Trophoblast cell (in vitro differentiated cells and primary cell): ENCODE data around the gene SYNPO2.
A peak's percentile ranks its signal among the peaks of the same experiment; 100 is the strongest.

Experiments
- DNase-seq, 2 donors: peaks; one replicate each; pipeline ENCODE4 v3.0.0-alpha.2; 2016
- H2AFZ ChIP-seq: 2 replicates; pipeline ENCODE4 v1.6.1; 2013; ENCODE audit warnings: low read length, moderate library complexity, mild to moderate bottlenecking; ENCODE audit not compliant: insufficient read depth, poor library complexity
- H2AK5ac ChIP-seq: 2 replicates; pipeline ENCODE4 v1.6.1; 2013; ENCODE audit warnings: mild to moderate bottlenecking, low read length
- H2BK120ac ChIP-seq: 2 replicates; pipeline ENCODE4 v1.6.1; 2013; ENCODE audit warnings: low read length, mild to moderate bottlenecking, moderate library complexity; ENCODE audit not compliant: insufficient read depth, poor library complexity
- H2BK12ac ChIP-seq: 2 replicates; pipeline ENCODE4 v1.6.1; 2013; ENCODE audit warnings: mild to moderate bottlenecking, low read length, moderate library complexity
- H2BK5ac ChIP-seq: 2 replicates; pipeline ENCODE4 v1.6.1; 2013; ENCODE audit warnings: low read length, low read depth, moderate library complexity, mild to moderate bottlenecking; ENCODE audit not compliant: poor library complexity
- H3K14ac ChIP-seq: 2 replicates; pipeline ENCODE4 v1.6.1; 2013; ENCODE audit warnings: mild to moderate bottlenecking, low read length
- H3K18ac ChIP-seq: 2 replicates; pipeline ENCODE4 v1.6.1; 2013; ENCODE audit warnings: mild to moderate bottlenecking, low read length
- H3K23ac ChIP-seq: 2 replicates; pipeline ENCODE4 v1.6.1; 2013; ENCODE audit warnings: low read length
- H3K27ac ChIP-seq: 2 replicates; pipeline ENCODE4 v1.5.1; 2013; ENCODE audit warnings: low read depth, mild to moderate bottlenecking, inconsistent platforms, low read length, moderate library complexity
- H3K27me3 ChIP-seq: 2 replicates; pipeline ENCODE4 v1.6.1; 2013; ENCODE audit warnings: inconsistent platforms, mild to moderate bottlenecking, low read length, moderate library complexity; ENCODE audit not compliant: insufficient read depth
- H3K36me3 ChIP-seq, 2 experiments: 1 replicate in 1 of 2; 2 replicates in 1 of 2; pipeline ENCODE4 v1.6.1; 2013; ENCODE audit warnings: low read length in 2 of 2, mild to moderate bottlenecking in 2 of 2, moderate library complexity in 1 of 2; ENCODE audit not compliant: insufficient read depth in 2 of 2, control insufficient read depth in 1 of 2
- H3K4ac ChIP-seq: 2 replicates; pipeline ENCODE4 v1.6.1; 2013; ENCODE audit warnings: low read depth, mild to moderate bottlenecking, low read length, moderate library complexity
- H3K4me1 ChIP-seq, 2 experiments: 1 replicate in 1 of 2; 2 replicates in 1 of 2; pipeline ENCODE4 v1.6.1; 2013; ENCODE audit warnings: low read length in 2 of 2, mild to moderate bottlenecking in 2 of 2, moderate library complexity in 1 of 2; ENCODE audit not compliant: insufficient read depth in 2 of 2, control insufficient read depth in 1 of 2
- H3K4me2 ChIP-seq: 2 replicates; pipeline ENCODE4 v1.6.1; 2013; ENCODE audit warnings: inconsistent platforms, mild to moderate bottlenecking, low read length, moderate library complexity
- H3K4me3 ChIP-seq: 2 replicates; pipeline ENCODE4 v1.5.1; 2013; ENCODE audit warnings: mild to moderate bottlenecking, low read depth, low read length, inconsistent platforms
- H3K79me1 ChIP-seq: one replicate; pipeline ENCODE4 v1.6.1; 2013; ENCODE audit warnings: low read length
- H3K79me2 ChIP-seq: 2 replicates; pipeline ENCODE4 v1.6.1; 2013; ENCODE audit warnings: low read length, mild to moderate bottlenecking; ENCODE audit not compliant: control insufficient read depth, insufficient read depth, poor library complexity
- H3K9ac ChIP-seq: 2 replicates; pipeline ENCODE4 v1.6.1; 2013; ENCODE audit warnings: mild to moderate bottlenecking, low read length
- H3K9me3 ChIP-seq: 2 replicates; pipeline ENCODE4 v1.6.1; 2013; ENCODE audit warnings: low read depth, mild to moderate bottlenecking, control low read depth, inconsistent platforms, low read length; ENCODE audit not compliant: insufficient read depth
- H4K12ac ChIP-seq: 2 replicates; pipeline ENCODE4 v1.6.1; 2013; ENCODE audit warnings: low read depth, mild to moderate bottlenecking, low read length, moderate library complexity
- H4K8ac ChIP-seq: 2 replicates; pipeline ENCODE4 v1.6.1; 2013; ENCODE audit warnings: low read depth, mild to moderate bottlenecking, low read length, moderate library complexity
- H4K91ac ChIP-seq: one replicate; pipeline ENCODE4 v1.6.1; 2013; ENCODE audit warnings: low read depth, mild to moderate bottlenecking, low read length, moderate library complexity
- WGBS: extraction: QIAGEN DNeasy Blood & Tissue Kit; methylation state at CpG from one replicate; pipeline ENCODE4 v1.1.7; 2013; ENCODE audit warnings: missing lambda C conversion rate; ENCODE audit not compliant: insufficient read length, insufficient coverage; ENCODE audit errors: extremely low coverage; 5-methylcytosine and 5-hydroxymethylcytosine counted together

The SYNPO2 gene

DNA sequence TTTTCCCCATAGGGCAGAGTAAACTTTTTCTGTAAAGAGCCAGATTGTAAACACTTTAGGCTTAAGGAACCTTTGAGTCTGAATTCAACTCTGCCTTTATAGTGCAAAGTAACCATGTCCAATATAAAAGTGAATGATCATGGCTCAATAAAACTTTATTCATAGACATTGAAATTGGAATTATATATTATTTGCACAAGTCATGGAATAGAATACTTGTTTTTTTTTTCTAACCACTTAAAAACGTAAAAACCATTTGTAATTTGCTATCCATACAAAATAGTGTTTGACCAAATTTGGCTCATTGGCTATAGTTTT is 192.8 kb downstream of the SYNPO2 start:
- H2BK5ac ChIP-seq: no peak overlapping the region
- peaks cover 2% of the 10 kb centered on the region for H3K79me1 ChIP-seq
- no peak overlapping the region for H4K12ac ChIP-seq
- H3K4me3 ChIP-seq: no peak overlapping the region
- peaks cover 5% of the 10 kb centered on the region in 2 experiments for H3K4me1 ChIP-seq
- H3K4ac ChIP-seq: no peak overlapping the region
- H2AK5ac ChIP-seq: no peak overlapping the region
- WGBS: no CpG with 5 or more reads among the region's 1 CpG
- H3K9me3 ChIP-seq: no peaks in the 10 kb centered on the region
- H4K8ac ChIP-seq: no peak overlapping the region
- H3K23ac ChIP-seq: no peak overlapping the region
- H4K91ac ChIP-seq: no peak overlapping the region
- no peak overlapping the region for H3K9ac ChIP-seq
- no peaks in the 10 kb centered on the region for H3K27me3 ChIP-seq
- DNase-seq: no peak
- H3K36me3 ChIP-seq: no peaks in the 10 kb centered on the region
- H3K79me2 ChIP-seq: no peaks in the 10 kb centered on the region
- no peak overlapping the region for H3K14ac ChIP-seq
- H2BK120ac ChIP-seq: no peak overlapping the region
- H3K18ac ChIP-seq: no peak overlapping the region
- H2BK12ac ChIP-seq: peak overlapping the region; percentile 80
- H3K27ac ChIP-seq: peak overlapping the region; percentile 54
- H2AFZ ChIP-seq: no peak overlapping the region
- no peak overlapping the region for H3K4me2 ChIP-seq

DNA sequence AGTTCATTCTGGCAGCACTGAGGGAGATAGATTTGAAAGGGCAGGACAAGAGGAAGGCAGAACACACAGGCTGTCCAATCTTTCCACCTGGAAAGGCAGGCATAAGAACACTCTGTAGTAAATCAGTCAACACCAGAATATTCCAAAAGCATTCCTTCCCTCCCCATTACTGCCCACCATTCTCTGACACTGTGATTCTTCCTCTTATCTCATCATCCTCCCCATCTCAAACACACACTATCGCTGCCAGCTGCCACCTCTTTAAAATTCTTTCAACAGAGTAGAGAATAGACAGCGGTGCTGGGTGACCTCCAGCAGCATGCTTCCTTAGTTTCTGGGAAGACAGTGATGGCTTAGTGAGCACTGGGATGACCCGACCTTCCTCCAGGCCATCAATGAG is 193.3 kb downstream of the SYNPO2 start:
- no peak for DNase-seq
- Histone ChIP-seq H3K4ac (peak overlapping the region; percentile 36), H4K91ac (no peak overlapping the region), H2BK12ac (peak overlapping the region; percentile 30), H3K4me3 (no peak overlapping the region), H4K12ac (no peak overlapping the region), H2AK5ac (no peak overlapping the region), H3K4me2 (no peak overlapping the region), H3K79me2 (no peaks in the 10 kb centered on the region), H2AFZ (no peak overlapping the region), H3K14ac (no peak overlapping the region), H3K18ac (no peak overlapping the region), H2BK120ac (no peak overlapping the region), H3K9ac (no peak overlapping the region), H2BK5ac (no peak overlapping the region), H3K36me3 (no peaks in the 10 kb centered on the region), H3K4me1 (peaks cover 5% of the 10 kb centered on the region in 2 experiments), H3K27ac (peak overlapping the region; percentile 54), H4K8ac (no peak overlapping the region), H3K9me3 (no peaks in the 10 kb centered on the region), H3K27me3 (no peaks in the 10 kb centered on the region), H3K79me1 (peaks cover 2% of the 10 kb centered on the region), H3K23ac (no peak overlapping the region)
- whole genome bisulfite sequencing: no CpG with 5 or more reads among the region's 3 CpGs

GRCh38 chr4:119082661-119083060 is 194.0 kb downstream of the SYNPO2 start:
- peaks cover 5% of the 10 kb centered on the region in 2 experiments for H3K4me1 ChIP-seq
- no peak overlapping the region for H3K14ac ChIP-seq
- H4K91ac ChIP-seq: no peak overlapping the region
- H3K9me3 ChIP-seq: no peaks in the 10 kb centered on the region
- H3K79me2 ChIP-seq: no peaks in the 10 kb centered on the region
- H4K12ac ChIP-seq: no peak overlapping the region
- H3K79me1 ChIP-seq: peaks cover 2% of the 10 kb centered on the region
- no peak for DNase-seq
- no peak overlapping the region for H2BK5ac ChIP-seq
- no peak overlapping the region for H3K18ac ChIP-seq
- H3K23ac ChIP-seq: no peak overlapping the region
- H3K36me3 ChIP-seq: no peaks in the 10 kb centered on the region
- H3K9ac ChIP-seq: no peak overlapping the region
- H4K8ac ChIP-seq: no peak overlapping the region
- no peak overlapping the region for H3K27ac ChIP-seq
- H2AK5ac ChIP-seq: no peak overlapping the region
- no peak overlapping the region for H2BK120ac ChIP-seq
- H2AFZ ChIP-seq: no peak overlapping the region
- H3K4me3 ChIP-seq: no peak overlapping the region
- H3K4me2 ChIP-seq: no peak overlapping the region
- no peak overlapping the region for H3K4ac ChIP-seq
- no CpG with 5 or more reads among the region's 2 CpGs for WGBS
- no peak overlapping the region for H2BK12ac ChIP-seq
- no peaks in the 10 kb centered on the region for H3K27me3 ChIP-seq

DNA sequence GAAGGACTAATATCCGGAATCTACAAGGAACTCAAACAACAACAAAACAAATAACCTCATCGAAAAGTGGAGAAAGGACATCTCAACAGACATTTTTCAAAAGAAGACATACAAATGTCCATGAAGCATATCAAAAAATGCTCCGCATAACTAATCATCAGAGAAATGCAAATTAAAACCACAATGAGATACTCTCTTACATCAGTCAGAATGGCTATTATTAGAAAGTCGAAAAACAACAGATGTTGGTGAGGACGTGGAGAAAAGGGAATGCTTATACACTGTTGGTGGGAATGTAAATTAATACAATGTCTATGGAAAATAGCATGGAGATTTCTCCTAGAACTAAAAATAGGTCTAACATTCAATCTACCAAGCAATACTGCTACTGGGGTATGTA is 195.9 kb downstream of the SYNPO2 start:
- H3K36me3 ChIP-seq: no peaks in the 10 kb centered on the region
- no peak overlapping the region for H3K18ac ChIP-seq
- WGBS: no CpG with 5 or more reads among the region's 5 CpGs
- no peak overlapping the region for H2AFZ ChIP-seq
- H2AK5ac ChIP-seq: no peak overlapping the region
- H4K8ac ChIP-seq: no peak overlapping the region
- peaks cover 2% of the 10 kb centered on the region for H3K79me1 ChIP-seq
- no peak overlapping the region for H3K4me3 ChIP-seq
- no peak overlapping the region for H2BK120ac ChIP-seq
- no peak overlapping the region for H3K14ac ChIP-seq
- H3K79me2 ChIP-seq: no peaks in the 10 kb centered on the region
- H3K9ac ChIP-seq: no peak overlapping the region
- no peak overlapping the region for H2BK12ac ChIP-seq
- peaks cover 5% of the 10 kb centered on the region in 2 experiments for H3K4me1 ChIP-seq
- DNase-seq: no peak
- H3K4me2 ChIP-seq: no peak overlapping the region
- H3K9me3 ChIP-seq: no peaks in the 10 kb centered on the region
- H3K27ac ChIP-seq: no peak overlapping the region
- H4K12ac ChIP-seq: no peak overlapping the region
- no peak overlapping the region for H3K4ac ChIP-seq
- H4K91ac ChIP-seq: no peak overlapping the region
- H2BK5ac ChIP-seq: no peak overlapping the region
- H3K27me3 ChIP-seq: no peaks in the 10 kb centered on the region
- no peak overlapping the region for H3K23ac ChIP-seq
